Heart left ventricle (tissue), 16 donors: ENCODE data around the gene CXCR5. TPM values are rescaled to one million over a fixed set of nuclear protein-coding genes. Genes with fewer than 3 reads are reported as not detected.
"Not testable (repeated sequence)": the region's sequence is repeated elsewhere in the genome, so short reads cannot be mapped to it uniquely, and the experiment has no call there.

Experiments
- ATAC-seq, 4 donors: fragments of 200-7000 bp; cut with Tn5 transposase; one replicate each; pipeline ENCODE4 v1.9.1; 2020 to 2022; ENCODE audit warnings: moderate library complexity in 4 of 4, mild to moderate bottlenecking in 3 of 4, moderate number of reproducible peaks in 1 of 4
- DNase-seq, 5 donors: peaks; one replicate each; pipeline ENCODE4 v3.0.0-alpha.2; 2020
- H3K27ac ChIP-seq, 12 donors: fragments of 200-600 bp; sonication (generic) in 4 of 12; one replicate each; pipeline versions ENCODE4 v1.5.0 to v1.8.0; 2016 to 2022; ENCODE audit warnings: mild to moderate bottlenecking in 2 of 12
- H3K27me3 ChIP-seq, 9 donors: fragments of 200-600 bp; sonication (generic) in 2 of 9; one replicate each; pipeline versions ENCODE4 v1.5.1 to v1.8.0; 2016 to 2022; ENCODE audit warnings: mild to moderate bottlenecking in 3 of 9
- H3K36me3 ChIP-seq, 9 donors: fragments of 200-600 bp; sonication (generic) in 2 of 9; one replicate each; pipeline versions ENCODE4 v1.5.0 to v1.8.0; 2018 to 2022; ENCODE audit warnings: mild to moderate bottlenecking in 2 of 9
- H3K4me1 ChIP-seq, 12 donors: fragments of 200-600 bp; sonication (generic) in 4 of 12; one replicate each; pipeline versions ENCODE4 v1.5.0 to v1.8.0; 2016 to 2022; ENCODE audit warnings: mild to moderate bottlenecking in 3 of 12
- H3K4me3 ChIP-seq, 12 donors: fragments of 200-600 bp; sonication (generic) in 4 of 12; one replicate each; pipeline versions ENCODE4 v1.5.0 to v1.8.0; 2017 to 2022; ENCODE audit warnings: mild to moderate bottlenecking in 9 of 12, moderate library complexity in 4 of 12
- H3K9me3 ChIP-seq, 12 donors: fragments of 200-600 bp; sonication (generic) in 4 of 12; one replicate each; pipeline versions ENCODE4 v1.5.0 to v1.8.0; 2016 to 2022; ENCODE audit warnings: mild to moderate bottlenecking in 1 of 12
- CTCF ChIP-seq, 12 donors: fragments of 200-600 bp; sonication (generic) in 4 of 12; IDR thresholded peaks; one replicate each; pipeline versions ENCODE4 v1.5.0 to v1.8.0; 2018 to 2022; ENCODE audit warnings: antibody characterized with exemption in 12 of 12, mild to moderate bottlenecking in 5 of 12
- POLR2A ChIP-seq, 2 donors: fragments of 450-650 bp; IDR thresholded peaks; one replicate each; pipeline ENCODE4 v1.6.1; 2017; ENCODE audit warnings: antibody characterized with exemption in 2 of 2, mild to moderate bottlenecking in 2 of 2, moderate library complexity in 2 of 2
- WGBS, 4 donors: extraction: QIAGEN DNeasy Blood & Tissue Kit in 2 of 4; methylation state at CpG; one replicate each; pipeline versions ENCODE4 v1.1.5 to v1.1.7; 2013 to 2018; 5-methylcytosine and 5-hydroxymethylcytosine counted together
- intact Hi-C, 10 donors: fragments of 100-400 bp; cut with DNase I; formaldehyde crosslinking; loops; one replicate each; pipeline versions ENCODE4 v1.11.1 to v1.14.2; 2022
- polyA plus RNA-seq, 2 donors: library from polyadenylated mRNA; stranded (reverse); fragments of 200-250 nt; gene quantifications; one replicate each; pipeline ENCODE4 v1.2.3, GENCODE V29; 2013
- total RNA-seq, 9 donors: library from RNA; depleted of rRNA in 2 of 9; stranded (reverse); fragments of >200 nt in 2 of 9; fragmentation: NEBNext Ultra II Directional in 3 of 9; extraction: Animal tissue kit (Norgen Biotek cat#: 25700) in 3 of 9; gene quantifications; one replicate each; pipeline versions ENCODE4 v1.1.0 to v1.2.4, GENCODE V29; 2016 to 2023
- donor health status: ischemic (EF 13 %, LVEDD 7.1; RV severe dilation, severe dysfunction).
- donor health status: healthy with polysubstance abuse.
- donor health status: DM: no; HTN: yes; CAD: no.
- donor health status: DM: no; HTN: no; CAD: no.
- donor health status: ischemic (EF 25% LVEDD 6.9; RV normal size, moderate dysfunction).
- donor health status: ischemic (EF 25% LVEDD 5.7; RV mildly dilated, moderate dysfunction).
- donor health status: healthy.
- donor health status: DM: yes; HTN: yes; CAD: no.
- donor health status: ischemic (EF 35%, LVEDD 5.7; RV mildly dilated, moderate dysfunction).
- donor health status: nonischemic (EF 11% LVEDD 7.7; RV severe dilation, severe dysfunction).
- donor health status: DM: yes; HTN: yes; CAD: no.
- donor health status: PGD.
- donor health status: ischemic (EF 29% LVEDD 5.4; RV normal size, mild dysfunction).
- donor health status: nonischemic (EF 23%, LVEDD 6.1; RV moderate dilation, normal function).

Gene CXCR5
- total and polyA plus RNA-seq, 11 donors, result 0.11 to 0.27 (median 0.25) TPM; not detected in 8

- H3K36me3 ChIP-seq, result no peaks in the 10 kb centered on the region
- peaks cover 0 to 22% (median 0%) of the 10 kb centered on the region in 12 donors for H3K4me1 ChIP-seq
- ATAC-seq (no peak), DNase-seq (no peak)
- H3K27ac ChIP-seq, result no peak overlapping the region
- H3K4me3 ChIP-seq, result no peak overlapping the region
- H3K27me3 ChIP-seq, result no peaks in the 10 kb centered on the region
- no peaks in the 10 kb centered on the region for H3K9me3 ChIP-seq
- no peak for TF ChIP-seq CTCF (IDR thresholded peaks at IDR 0.05)
- TF ChIP-seq POLR2A (IDR thresholded peaks at IDR 0.05), result no peak
- intact Hi-C loops, result no loop called here
- 78 to 92% (median 89%) methylated on average over 4 of the region's 4 CpGs for WGBS, 4 donors
Measured at GRCh38 chr11:118838905-118839553, 44.7 kb upstream of the CXCR5 start.

DNA sequence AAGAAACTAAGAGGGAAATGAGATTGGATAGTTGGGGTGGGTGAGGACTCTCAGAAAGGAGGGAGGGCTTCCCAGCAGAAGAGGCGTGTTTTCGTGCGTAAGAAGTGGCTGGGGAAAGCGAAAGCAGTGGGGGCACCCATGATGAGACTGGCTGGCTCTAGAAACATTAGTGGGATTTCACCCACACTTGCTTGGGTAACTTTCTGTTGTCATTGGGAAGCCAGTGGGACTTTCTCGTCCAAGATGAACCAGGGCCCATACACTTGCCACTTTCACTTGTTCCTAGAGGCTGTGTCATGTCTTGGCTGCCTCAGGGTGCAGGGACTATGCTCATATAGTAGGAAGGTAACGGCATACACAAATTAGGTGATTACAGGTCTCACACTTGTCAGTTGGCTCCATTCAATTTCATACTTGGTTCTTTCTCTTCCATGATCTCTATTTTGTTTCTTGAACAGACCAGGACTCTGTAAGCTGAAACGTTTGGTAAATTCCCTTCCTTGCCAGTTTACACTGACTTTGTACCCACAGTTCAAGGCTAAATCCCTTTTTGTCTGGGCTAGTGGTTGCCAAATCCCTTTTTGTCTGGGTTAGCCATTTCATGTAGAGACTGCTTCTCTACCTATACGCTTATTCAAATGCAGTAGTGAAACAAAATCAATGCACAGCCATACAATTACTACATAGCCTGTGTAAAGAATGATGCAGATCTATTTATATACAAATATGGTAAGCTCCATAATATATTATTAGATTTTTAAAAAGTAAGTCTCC is 42.0 kb upstream of the CXCR5 start:
- no peak for TF ChIP-seq POLR2A (IDR thresholded peaks at IDR 0.05)
- TF ChIP-seq CTCF (IDR thresholded peaks at IDR 0.05), result no peak
- H3K4me3 ChIP-seq, result no peak overlapping the region
- 80 to 85% (median 82%) methylated on average over 8 of the region's 8 CpGs for WGBS, 4 donors
- ATAC-seq (no peak), DNase-seq (no peak)
- no peaks in the 10 kb centered on the region for H3K36me3 ChIP-seq
- H3K27ac ChIP-seq, result no peak overlapping the region
- H3K4me1 ChIP-seq, result peaks cover 0 to 17% (median 0%) of the 10 kb centered on the region in 12 donors
- intact Hi-C loops, result no loop called here
- no peaks in the 10 kb centered on the region for H3K27me3 ChIP-seq
- H3K9me3 ChIP-seq, result no peaks in the 10 kb centered on the region

DNA sequence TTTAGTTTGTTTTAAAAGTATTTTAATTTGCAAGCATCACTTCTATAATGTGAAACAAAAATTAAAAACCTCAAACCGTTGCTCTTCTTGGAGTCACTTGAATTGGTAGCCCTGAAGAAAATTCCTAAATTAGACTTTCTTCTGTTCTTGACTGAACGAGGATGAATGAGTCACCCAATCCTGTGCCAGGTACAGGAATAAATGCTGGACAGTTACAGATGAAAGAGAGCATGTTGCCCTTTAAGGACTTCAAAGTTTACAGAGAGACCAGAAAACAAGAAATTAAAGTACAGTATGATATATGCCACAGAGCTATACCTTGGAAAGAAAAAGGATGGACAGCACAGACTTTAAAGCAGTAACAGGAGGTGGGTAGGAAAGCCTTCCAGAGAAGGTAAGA is 41.3 kb upstream of the CXCR5 start:
- Histone ChIP-seq H3K36me3 (no peaks in the 10 kb centered on the region), H3K4me3 (no peak overlapping the region), H3K27me3 (no peaks in the 10 kb centered on the region), H3K27ac (no peak overlapping the region), H3K9me3 (no peaks in the 10 kb centered on the region), H3K4me1 (peaks cover 0 to 17% (median 0%) of the 10 kb centered on the region in 12 donors)
- 17 to 32% (median 22%) methylated on average over 2 of the region's 2 CpGs for WGBS, 4 donors
- DNase-seq (no peak), ATAC-seq (peak in 2 of 4 donors; percentile 10 to 34)
- intact Hi-C loops, result no loop called here
- no peak for TF ChIP-seq CTCF (IDR thresholded peaks at IDR 0.05)
- TF ChIP-seq POLR2A (IDR thresholded peaks at IDR 0.05), result no peak

- H3K4me1 ChIP-seq, result peaks cover 0 to 17% (median 0%) of the 10 kb centered on the region in 12 donors
- WGBS, 4 donors, result 78 to 86% (median 79%) methylated on average over 6 to 7 of the region's 7 CpGs
- H3K9me3 ChIP-seq, H3K4me3 ChIP-seq, H3K27ac ChIP-seq, DNase-seq, H3K36me3 ChIP-seq, intact Hi-C loops, H3K27me3 ChIP-seq, ATAC-seq: not testable (repeated sequence)
Measured at GRCh38 chr11:118842843-118843242, 40.8 kb upstream of the CXCR5 start.
